ENCODE results near the gene GNAQ. TPM values are rescaled to one million over a fixed set of nuclear protein-coding genes. Genes with fewer than 3 reads are reported as not detected.
"Not testable (repeated sequence)": the region's sequence is repeated elsewhere in the genome, so short reads cannot be mapped to it uniquely, and the experiment has no call there.

The GNAQ gene
- total RNA-seq, 2 experiments from 2014 or later = 17.8 to 18.1 TPM

DNA sequence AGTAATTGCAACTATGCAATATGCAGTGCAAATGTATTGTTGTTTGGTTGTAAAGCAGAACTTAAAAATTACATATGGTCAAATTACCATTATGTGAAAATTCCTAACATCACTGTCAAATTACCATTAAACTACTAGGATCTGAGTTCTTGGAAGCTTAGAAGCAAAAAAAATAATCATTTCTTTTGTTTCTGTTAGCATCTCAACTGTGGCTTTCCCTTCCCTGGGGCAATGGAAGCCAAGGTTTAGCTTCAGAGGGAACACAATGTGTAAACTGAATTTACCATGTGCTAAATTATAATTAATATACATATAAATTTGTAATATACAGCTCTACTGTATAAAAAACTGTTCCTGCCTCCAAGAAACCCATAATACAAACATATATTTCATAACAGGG is 159.4 kb downstream of the GNAQ start:
- TF ChIP-seq, protein P1, sequence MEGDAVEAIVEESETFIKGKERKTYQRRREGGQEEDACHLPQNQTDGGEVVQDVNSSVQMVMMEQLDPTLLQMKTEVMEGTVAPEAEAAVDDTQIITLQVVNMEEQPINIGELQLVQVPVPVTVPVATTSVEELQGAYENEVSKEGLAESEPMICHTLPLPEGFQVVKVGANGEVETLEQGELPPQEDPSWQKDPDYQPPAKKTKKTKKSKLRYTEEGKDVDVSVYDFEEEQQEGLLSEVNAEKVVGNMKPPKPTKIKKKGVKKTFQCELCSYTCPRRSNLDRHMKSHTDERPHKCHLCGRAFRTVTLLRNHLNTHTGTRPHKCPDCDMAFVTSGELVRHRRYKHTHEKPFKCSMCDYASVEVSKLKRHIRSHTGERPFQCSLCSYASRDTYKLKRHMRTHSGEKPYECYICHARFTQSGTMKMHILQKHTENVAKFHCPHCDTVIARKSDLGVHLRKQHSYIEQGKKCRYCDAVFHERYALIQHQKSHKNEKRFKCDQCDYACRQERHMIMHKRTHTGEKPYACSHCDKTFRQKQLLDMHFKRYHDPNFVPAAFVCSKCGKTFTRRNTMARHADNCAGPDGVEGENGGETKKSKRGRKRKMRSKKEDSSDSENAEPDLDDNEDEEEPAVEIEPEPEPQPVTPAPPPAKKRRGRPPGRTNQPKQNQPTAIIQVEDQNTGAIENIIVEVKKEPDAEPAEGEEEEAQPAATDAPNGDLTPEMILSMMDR (IDR thresholded peaks at IDR 0.05) = no peak
- H3K27me3 Mint-ChIP-seq = no peaks in the 10 kb centered on the region
- no peak overlapping the region for H3K27ac Mint-ChIP-seq
- ATAC-seq (no peak), DNase-seq (no peak)
- ChIA-PET POLR2A (no interaction called here), CTCF (no interaction called here)
- H3K36me3 Mint-ChIP-seq (ENCODE audit: low read depth) = no peaks in the 10 kb centered on the region
- H3K4me3 Mint-ChIP-seq = no peak overlapping the region
- intact Hi-C loops (cut with micrococcal nuclease) = no loop called here
- H3K9me3 Mint-ChIP-seq = no peaks in the 10 kb centered on the region
- H3K4me1 Mint-ChIP-seq (ENCODE audit: low read depth) = no peaks in the 10 kb centered on the region

DNA sequence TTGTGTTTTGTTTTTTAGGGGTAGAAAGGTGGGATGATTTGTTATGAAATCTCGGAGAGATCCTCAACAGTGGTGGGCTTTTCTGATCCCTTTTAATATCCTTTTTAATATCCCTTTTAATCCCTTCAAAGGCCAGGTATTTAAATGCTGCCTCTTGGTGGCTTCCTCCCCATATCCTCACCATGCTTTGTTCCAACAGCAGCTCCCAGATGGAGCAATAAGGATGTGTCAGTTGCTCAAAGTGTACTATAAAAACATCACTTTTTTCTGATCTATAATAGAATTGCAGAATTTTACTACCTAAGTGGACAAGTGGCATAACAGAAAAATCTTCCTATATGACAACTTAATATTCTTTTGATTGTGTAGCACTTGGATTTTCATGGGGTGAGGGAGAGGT is 160.1 kb downstream of the GNAQ start:
- intact Hi-C loops (cut with micrococcal nuclease) = no loop called here
- no peaks in the 10 kb centered on the region for H3K4me1 Mint-ChIP-seq (ENCODE audit: low read depth)

DNA sequence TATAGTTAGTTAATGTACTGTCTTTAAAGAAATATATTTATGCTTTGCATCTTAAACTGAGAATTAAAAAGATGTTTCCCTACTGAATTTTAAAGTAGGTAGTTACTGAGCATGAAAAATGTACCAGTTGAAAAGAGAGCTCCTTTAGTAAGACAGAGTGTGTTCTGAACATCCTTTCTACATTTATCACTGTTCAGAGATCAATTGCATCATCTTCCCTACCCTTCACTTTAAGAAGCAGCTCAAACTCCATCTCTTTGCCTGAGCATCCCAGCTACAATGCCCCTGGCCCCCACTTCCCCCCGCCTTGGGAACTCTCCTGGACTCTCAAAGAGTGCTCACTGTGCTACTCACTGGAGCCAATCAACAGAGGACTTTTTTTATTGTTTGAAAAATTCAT is 164.7 kb downstream of the GNAQ start:
- peaks cover 14% of the 10 kb centered on the region for H3K9me3 Mint-ChIP-seq
- no peak overlapping the region for H3K27ac Mint-ChIP-seq
- no peak for ATAC-seq
- DNase-seq = no peak
- H3K27me3 Mint-ChIP-seq = no peaks in the 10 kb centered on the region
- no peaks in the 10 kb centered on the region for H3K4me1 Mint-ChIP-seq (ENCODE audit: low read depth)
- ChIA-PET CTCF (interaction anchor here (0.8 to 2.5 kb wide), 4 partner anchors 25 to 255 kb away, joined by 3 to 14 read pairs (median 4); no protein-coding TSS in a partner anchor), POLR2A (no interaction called here)
- H3K4me3 Mint-ChIP-seq = no peak overlapping the region
- TF ChIP-seq, protein P1 (IDR thresholded peaks at IDR 0.05) = no peak
- intact Hi-C loops (cut with micrococcal nuclease) = no loop called here
- peaks cover 30% of the 10 kb centered on the region for H3K36me3 Mint-ChIP-seq (ENCODE audit: low read depth)

More for the DNA sequence above, 160.1 kb downstream of the GNAQ start:
- POLR2A ChIA-PET = no interaction called here
- CTCF ChIA-PET = interaction anchor here (1.3 kb wide), 1 partner anchor 11 kb away, joined by 3 read pairs; no protein-coding TSS in a partner anchor
- H3K4me3 Mint-ChIP-seq = no peak overlapping the region
- TF ChIP-seq, protein P1 (IDR thresholded peaks at IDR 0.05) = no peak
- no peaks in the 10 kb centered on the region for H3K36me3 Mint-ChIP-seq (ENCODE audit: low read depth)
- no peak for DNase-seq
- ATAC-seq = no peak
- no peaks in the 10 kb centered on the region for H3K27me3 Mint-ChIP-seq
- H3K9me3 Mint-ChIP-seq = no peaks in the 10 kb centered on the region
- H3K27ac Mint-ChIP-seq = no peak overlapping the region

DNA sequence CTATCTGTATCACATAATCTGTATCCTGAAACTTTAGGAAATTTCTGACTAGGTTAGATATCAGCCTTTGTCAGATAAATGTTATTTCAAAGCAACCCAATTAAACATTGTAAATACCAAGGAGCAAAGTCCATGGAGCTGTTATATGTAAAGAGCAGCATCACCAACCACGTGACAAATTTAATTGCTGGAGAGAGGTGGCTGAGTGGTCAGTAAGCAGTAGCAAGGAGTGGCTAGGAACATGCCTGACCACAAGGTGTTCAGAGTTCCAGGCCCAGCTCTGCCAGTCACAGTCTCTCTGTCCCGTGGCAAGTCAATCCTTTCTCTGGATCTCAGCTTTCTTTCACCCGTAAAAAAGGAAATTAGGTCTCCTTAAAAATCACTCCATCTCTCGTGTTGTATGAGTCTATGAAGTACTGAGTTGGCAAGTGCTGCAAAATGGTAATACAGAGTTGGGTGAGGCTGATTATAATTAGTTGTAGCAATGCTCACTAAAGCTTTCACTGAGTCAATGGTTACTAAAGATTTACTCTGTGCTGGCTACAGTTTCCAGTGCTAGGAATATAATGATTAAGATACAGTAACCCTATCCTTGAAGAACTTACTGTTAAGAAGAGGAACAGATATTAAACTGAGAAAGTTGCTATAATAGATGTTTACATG is 166.1 kb downstream of the GNAQ start:
- Mint-ChIP-seq H3K27me3 (no peaks in the 10 kb centered on the region), H3K4me1 (ENCODE audit: low read depth) (no peaks in the 10 kb centered on the region), H3K4me3 (no peak overlapping the region), H3K9me3 (peaks cover 14% of the 10 kb centered on the region), H3K36me3 (ENCODE audit: low read depth) (peaks cover 37% of the 10 kb centered on the region), H3K27ac (no peak overlapping the region)
- TF ChIP-seq, protein P1 (IDR thresholded peaks at IDR 0.05) = no peak
- ChIA-PET CTCF (interaction anchor here (1.4 to 2.5 kb wide), 2 partner anchors 24 to 170 kb away, joined by 4 to 14 read pairs; no protein-coding TSS in a partner anchor), POLR2A (no interaction called here)
- ATAC-seq = no peak
- intact Hi-C loops (cut with micrococcal nuclease) = no loop called here
- DNase-seq = no peak

DNA sequence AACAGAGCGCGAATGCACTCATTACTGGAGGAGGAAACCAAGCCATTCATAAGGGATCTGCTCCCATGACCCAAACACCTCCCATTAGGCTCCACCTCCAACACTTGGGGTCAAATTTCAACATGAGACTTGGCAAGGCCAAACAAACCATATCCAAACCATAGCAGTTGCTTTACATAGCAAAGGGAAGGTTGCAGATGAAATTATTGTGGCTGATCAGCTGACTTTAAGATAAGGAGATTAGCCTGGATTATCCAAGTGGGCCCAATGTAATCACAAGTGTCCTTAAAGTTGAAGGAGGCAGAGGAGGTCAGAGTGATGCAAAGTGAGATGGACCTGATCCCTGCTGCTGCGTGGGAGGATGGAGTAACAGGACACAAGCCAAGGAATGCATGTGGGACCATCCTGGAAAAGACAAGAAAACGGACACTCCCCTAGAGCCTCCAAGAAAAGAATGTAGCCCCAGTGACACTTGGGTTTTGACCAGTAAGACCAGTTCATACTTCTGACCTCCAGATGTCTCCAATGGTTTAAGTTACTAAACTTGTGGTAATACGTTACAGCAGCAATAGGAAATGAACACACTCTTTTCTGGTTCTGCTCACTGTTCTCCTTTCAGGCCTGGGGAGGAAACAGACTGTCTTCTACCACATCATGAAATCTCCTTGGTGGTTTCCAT is 167.3 kb downstream of the GNAQ start:
- intact Hi-C loops (cut with micrococcal nuclease) = no loop called here
- DNase-seq (no peak), ATAC-seq (no peak)
- Mint-ChIP-seq H3K36me3 (ENCODE audit: low read depth) (peaks cover 37% of the 10 kb centered on the region), H3K9me3 (peaks cover 14% of the 10 kb centered on the region), H3K27me3 (no peaks in the 10 kb centered on the region), H3K27ac (no peak overlapping the region), H3K4me1 (ENCODE audit: low read depth) (no peaks in the 10 kb centered on the region), H3K4me3 (no peak overlapping the region)
- POLR2A ChIA-PET = no interaction called here
- CTCF ChIA-PET = interaction anchor here (2.5 kb wide), 1 partner anchor 171 kb away, joined by 14 read pairs; no protein-coding TSS in a partner anchor
- TF ChIP-seq, protein P1 (IDR thresholded peaks at IDR 0.05) = no peak

DNA sequence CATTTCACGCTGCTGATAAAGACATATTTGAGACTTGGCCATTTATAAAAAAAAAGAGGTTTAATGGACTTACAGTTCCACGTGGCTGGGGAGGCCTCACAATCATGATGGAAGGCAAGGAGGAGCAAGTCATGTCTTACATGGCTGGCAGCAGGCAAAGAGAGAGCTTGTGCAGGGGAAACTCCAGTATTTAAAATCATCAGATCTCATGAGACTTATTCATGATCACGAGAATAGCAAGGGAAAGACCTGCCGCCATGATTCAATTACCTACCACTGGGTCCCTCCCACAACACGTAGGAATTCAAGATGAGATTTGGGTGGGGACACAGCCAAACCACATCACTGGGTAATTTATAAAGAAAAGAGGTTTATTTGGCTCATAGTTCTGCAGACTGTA is 168.0 kb downstream of the GNAQ start:
- ATAC-seq; H3K27ac Mint-ChIP-seq; H3K4me3 Mint-ChIP-seq; CTCF ChIA-PET; DNase-seq; H3K4me1 Mint-ChIP-seq (ENCODE audit: low read depth); H3K27me3 Mint-ChIP-seq; intact Hi-C loops (cut with micrococcal nuclease); POLR2A ChIA-PET: not testable (repeated sequence)
- Mint-ChIP-seq H3K9me3 (peaks cover 14% of the 10 kb centered on the region), H3K36me3 (ENCODE audit: low read depth) (peaks cover 41% of the 10 kb centered on the region)

DNA sequence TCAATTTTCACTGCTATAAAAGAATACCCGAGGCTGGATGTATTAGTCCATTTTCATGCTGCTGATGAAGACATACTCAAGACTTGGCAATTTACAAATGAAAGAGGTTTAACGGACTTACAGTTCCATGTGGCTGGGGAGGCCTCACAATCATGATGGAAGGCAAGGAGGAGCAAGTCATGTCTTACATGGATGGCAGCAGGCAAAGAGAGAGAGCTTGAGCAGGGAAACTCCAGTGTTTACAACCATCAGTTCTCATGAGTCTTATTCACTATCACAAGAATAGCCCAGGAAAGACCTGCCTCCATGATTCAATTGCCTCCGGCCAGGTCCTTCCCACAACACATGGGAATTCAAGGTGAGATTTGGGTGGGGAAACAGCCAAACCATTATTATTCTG is 170.7 kb downstream of the GNAQ start:
- intact Hi-C loops (cut with micrococcal nuclease); DNase-seq; H3K27me3 Mint-ChIP-seq; H3K4me1 Mint-ChIP-seq (ENCODE audit: low read depth); ATAC-seq; POLR2A ChIA-PET; CTCF ChIA-PET; H3K4me3 Mint-ChIP-seq; H3K27ac Mint-ChIP-seq: not testable (repeated sequence)
- H3K9me3 Mint-ChIP-seq = peaks cover 14% of the 10 kb centered on the region
- peaks cover 43% of the 10 kb centered on the region for H3K36me3 Mint-ChIP-seq (ENCODE audit: low read depth)

All from activated CD8-positive, alpha-beta T cell treated with anti-CD3 and anti-CD28 coated beads for 36 hours (primary cell).